Dedifferentiated amniotic fluid mesenchymal stem cell (primary cell): Measurements from ENCODE around the gene BMAL1.

Experiments used
- DNase-seq: peaks from one replicate; pipeline ENCODE4 v3.0.0-alpha.2; 2016; ENCODE audit errors: extremely low spot score

The BMAL1 gene

GRCh38 chr11:13316528-13316961 is 39.0 kb downstream of the BMAL1 start:
- peak; percentile 44 for DNase-seq

- no peak for DNase-seq
Observed at GRCh38 chr11:13317293-13318080, 39.9 kb downstream of the BMAL1 start.

GRCh38 chr11:13318498-13319295 is 41.1 kb downstream of the BMAL1 start:
- DNase-seq = no peak

GRCh38 chr11:13320688-13321087 is 43.1 kb downstream of the BMAL1 start:
- DNase-seq = no peak

GRCh38 chr11:13321431-13321830 is 43.8 kb downstream of the BMAL1 start:
- no peak for DNase-seq

- no peak for DNase-seq
Observed at GRCh38 chr11:13324141-13324540, 46.6 kb downstream of the BMAL1 start.

GRCh38 chr11:13324709-13325108 is 47.1 kb downstream of the BMAL1 start:
- no peak for DNase-seq

- no peak for DNase-seq
Observed at GRCh38 chr11:13327421-13327820, 49.8 kb downstream of the BMAL1 start.

GRCh38 chr11:13328286-13328685 is 50.7 kb downstream of the BMAL1 start:
- DNase-seq = no peak

- DNase-seq = no peak
Observed at GRCh38 chr11:13329670-13330356, 52.2 kb downstream of the BMAL1 start.

- no peak for DNase-seq
Observed at GRCh38 chr11:13332124-13332523, 54.5 kb downstream of the BMAL1 start.

- DNase-seq = no peak
Observed at GRCh38 chr11:13333456-13333957, 55.9 kb downstream of the BMAL1 start.

- DNase-seq = no peak
Observed at GRCh38 chr11:13334034-13334786, 56.6 kb downstream of the BMAL1 start.

GRCh38 chr11:13335319-13335718 is 57.7 kb downstream of the BMAL1 start:
- peak; percentile 49 for DNase-seq

GRCh38 chr11:13336246-13336878 is 58.8 kb downstream of the BMAL1 start:
- DNase-seq = no peak

GRCh38 chr11:13338019-13338426 is 60.4 kb downstream of the BMAL1 start:
- peak; percentile 63 for DNase-seq

GRCh38 chr11:13338427-13339069 is 61.0 kb downstream of the BMAL1 start:
- peak; percentile 54 for DNase-seq

- DNase-seq = peak; percentile 63
Observed at GRCh38 chr11:13339195-13340153, 61.9 kb downstream of the BMAL1 start.

- DNase-seq = no peak
Observed at GRCh38 chr11:13341026-13341425, 63.4 kb downstream of the BMAL1 start.
